ENCODE measurements around the gene SLC35C1.

GRCh38 chr11:45777127-45777969 lies 27.6 kb upstream of the SLC35C1 start:
- TF ChIP-seq EGR1 (IDR thresholded peaks at IDR 0.05; ENCODE audit: borderline replicate concordance, low read depth, low read length), result no peak
- TF ChIP-seq HDAC2 (IDR thresholded peaks at IDR 0.05; ENCODE audit: borderline replicate concordance in 1 of 2, low read depth in 2 of 2, low read length in 2 of 2), result no peak
- TF ChIP-seq CHD1 (IDR thresholded peaks at IDR 0.05; ENCODE audit: low read depth, low read length), result no peak
- no peak for TF ChIP-seq MAFK (IDR thresholded peaks at IDR 0.05; ENCODE audit: low read depth, low read length)
- TF ChIP-seq, protein P1, sequence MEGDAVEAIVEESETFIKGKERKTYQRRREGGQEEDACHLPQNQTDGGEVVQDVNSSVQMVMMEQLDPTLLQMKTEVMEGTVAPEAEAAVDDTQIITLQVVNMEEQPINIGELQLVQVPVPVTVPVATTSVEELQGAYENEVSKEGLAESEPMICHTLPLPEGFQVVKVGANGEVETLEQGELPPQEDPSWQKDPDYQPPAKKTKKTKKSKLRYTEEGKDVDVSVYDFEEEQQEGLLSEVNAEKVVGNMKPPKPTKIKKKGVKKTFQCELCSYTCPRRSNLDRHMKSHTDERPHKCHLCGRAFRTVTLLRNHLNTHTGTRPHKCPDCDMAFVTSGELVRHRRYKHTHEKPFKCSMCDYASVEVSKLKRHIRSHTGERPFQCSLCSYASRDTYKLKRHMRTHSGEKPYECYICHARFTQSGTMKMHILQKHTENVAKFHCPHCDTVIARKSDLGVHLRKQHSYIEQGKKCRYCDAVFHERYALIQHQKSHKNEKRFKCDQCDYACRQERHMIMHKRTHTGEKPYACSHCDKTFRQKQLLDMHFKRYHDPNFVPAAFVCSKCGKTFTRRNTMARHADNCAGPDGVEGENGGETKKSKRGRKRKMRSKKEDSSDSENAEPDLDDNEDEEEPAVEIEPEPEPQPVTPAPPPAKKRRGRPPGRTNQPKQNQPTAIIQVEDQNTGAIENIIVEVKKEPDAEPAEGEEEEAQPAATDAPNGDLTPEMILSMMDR (IDR thresholded peaks at IDR 0.05; ENCODE audit: control extremely low read depth in 1 of 3, insufficient read depth in 1 of 3, low read depth in 1 of 3, low read length in 3 of 3), result no peak
- no peak for TF ChIP-seq SIRT6 (IDR thresholded peaks at IDR 0.05; ENCODE audit: low read length)
- TF ChIP-seq GTF2F1 (IDR thresholded peaks at IDR 0.05; ENCODE audit: borderline replicate concordance, low read depth, low read length), result no peak
- TF ChIP-seq CREB1 (IDR thresholded peaks at IDR 0.05), result no peak
- no peak for TF ChIP-seq BCL11A (IDR thresholded peaks at IDR 0.05; ENCODE audit: low read depth in 2 of 2, low read length in 2 of 2)
- TF ChIP-seq SP2 (IDR thresholded peaks at IDR 0.05; ENCODE audit: low read length), result no peak
- no peak for TF ChIP-seq EZH2 (IDR thresholded peaks at IDR 0.05; ENCODE audit: low read depth, low read length, severe bottlenecking)

Measured in H1 (cell line).